Pons (tissue), 1 donor: ENCODE measurements around the gene CADPS.
A peak's percentile ranks its signal among the peaks of the same experiment; 100 is the strongest.

Experiments used
- DNase-seq: peaks from one replicate; pipeline ENCODE4 v3.0.0-alpha.2; 2016; ENCODE audit warnings: low spot score

CADPS gene

DNA sequence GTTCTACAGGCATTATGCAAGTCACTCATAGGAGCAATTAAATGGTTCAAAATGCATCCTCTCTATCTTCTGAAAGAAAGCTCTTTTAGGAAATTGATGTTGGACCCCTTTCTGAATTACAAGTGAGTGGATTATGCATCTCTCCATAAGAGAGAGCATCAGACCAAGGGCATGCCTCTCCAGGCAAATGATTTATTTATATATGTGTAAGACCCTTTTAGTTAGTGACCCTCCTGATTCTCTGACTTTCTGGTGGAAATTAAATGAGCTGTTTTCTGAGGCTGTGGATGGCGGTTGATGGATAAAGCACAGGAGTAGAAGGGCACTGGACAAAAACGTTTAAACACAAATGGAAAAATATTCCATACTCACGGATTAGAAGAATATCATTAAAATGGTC is 62.6 kb downstream of the CADPS start:
- DNase-seq, result no peak

DNA sequence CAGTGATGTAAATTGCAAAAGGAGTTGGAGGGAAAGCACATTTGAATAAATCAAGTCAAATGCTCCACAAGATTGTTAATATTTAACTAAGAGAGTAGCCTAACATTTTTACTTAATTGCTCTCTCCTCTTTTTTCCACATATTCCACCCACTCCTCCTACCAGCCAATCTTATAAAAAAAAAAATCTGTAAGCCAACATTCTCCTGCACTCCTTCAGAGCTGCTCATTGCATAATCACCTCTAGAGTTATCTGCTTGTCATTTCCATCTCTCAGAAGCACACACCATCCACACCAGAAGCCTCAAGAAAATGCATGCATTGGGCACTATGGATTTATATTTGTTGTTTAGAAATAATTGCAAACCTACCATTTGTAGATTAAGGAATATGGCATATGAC is 64.1 kb downstream of the CADPS start:
- DNase-seq, result no peak

DNA sequence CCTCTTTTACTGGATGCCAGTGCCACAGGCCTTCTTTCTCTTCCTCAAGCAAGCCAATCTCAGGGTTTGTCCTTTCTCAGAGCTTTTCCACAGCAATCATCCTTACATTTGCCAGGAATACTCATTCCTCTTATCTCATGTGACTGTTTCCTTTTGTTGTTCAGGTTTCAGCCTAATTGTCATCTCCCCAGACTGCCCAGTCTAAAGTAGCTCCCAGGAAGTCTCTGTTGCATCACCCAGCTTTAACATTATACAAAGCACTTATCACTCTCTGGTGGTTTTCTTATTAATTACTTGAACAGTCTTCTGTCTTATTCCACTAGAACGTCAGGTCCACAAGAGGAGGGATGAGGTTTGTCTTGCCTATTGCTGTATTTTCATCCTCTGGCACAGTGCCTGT is 65.8 kb downstream of the CADPS start:
- DNase-seq, result no peak

DNA sequence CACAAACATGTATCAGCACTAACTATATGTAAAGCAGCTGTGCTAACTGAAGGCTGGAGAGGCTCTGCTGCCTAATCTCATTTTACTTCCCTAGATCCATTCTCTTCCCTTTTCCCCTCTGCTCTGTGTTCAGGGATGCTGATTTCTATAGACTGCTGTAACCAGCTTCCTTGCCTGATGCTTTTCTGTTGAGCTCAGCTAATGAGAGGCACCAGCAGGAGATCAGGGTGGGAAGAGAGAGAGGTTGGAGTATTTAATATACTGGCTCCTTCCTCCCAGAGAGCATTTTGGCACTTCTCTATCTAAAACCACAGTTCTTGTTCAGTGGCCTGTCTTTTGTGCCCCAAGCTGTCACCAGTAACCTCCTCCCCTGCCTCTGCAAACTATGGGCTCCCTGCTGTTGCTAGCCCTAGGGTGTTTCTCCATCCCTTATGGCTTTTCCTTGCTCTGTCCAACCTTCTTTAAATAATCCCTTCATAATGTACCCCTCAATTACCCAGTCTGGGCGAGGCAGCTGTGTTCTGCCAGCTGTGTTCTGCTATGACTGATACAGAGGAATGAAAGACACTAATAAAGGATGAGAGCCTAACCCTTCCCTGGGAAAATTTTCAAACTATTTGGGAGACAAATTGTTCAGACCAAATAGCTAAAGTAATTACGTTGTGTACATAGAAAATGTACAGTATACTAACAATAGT is 69.5 kb downstream of the CADPS start:
- DNase-seq, result no peak

DNA sequence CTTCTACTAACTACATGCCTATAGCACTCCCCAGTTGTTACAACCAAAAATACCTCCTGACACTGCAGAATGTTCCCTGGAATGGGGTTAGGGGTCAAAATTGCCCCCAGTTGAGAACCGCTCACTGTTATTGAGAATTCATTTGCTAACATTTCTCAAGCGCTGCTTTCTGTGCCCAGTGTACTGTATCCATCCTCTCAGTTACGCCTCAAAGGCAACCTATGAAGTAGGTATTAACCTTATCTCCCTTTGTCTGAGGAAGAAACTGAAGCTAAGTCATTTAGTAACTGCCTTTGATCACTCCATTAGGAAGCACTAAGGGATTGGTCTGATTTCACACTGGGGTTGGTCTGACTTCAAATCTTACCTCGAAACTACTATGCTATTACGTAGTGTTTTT is 70.1 kb downstream of the CADPS start:
- no peak for DNase-seq

DNA sequence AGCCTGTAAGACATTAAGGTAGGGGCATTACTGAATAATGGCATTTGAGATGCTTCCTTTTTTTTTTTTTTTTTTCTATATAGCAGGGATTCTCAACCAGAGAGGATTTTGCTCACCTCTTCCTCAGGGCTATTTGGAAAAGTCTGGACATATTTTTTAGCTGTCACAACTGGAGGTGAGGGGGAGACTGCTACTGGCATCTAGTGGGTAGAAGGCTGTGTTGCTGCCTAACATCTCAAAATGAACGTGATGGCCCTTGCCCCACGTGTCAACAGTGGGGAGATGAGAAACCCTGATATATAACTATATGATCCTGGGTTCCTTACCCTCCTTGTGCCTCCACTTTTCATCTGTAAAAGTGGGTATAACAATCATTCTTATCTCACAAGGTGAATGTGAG is 71.9 kb downstream of the CADPS start:
- no peak for DNase-seq

DNA sequence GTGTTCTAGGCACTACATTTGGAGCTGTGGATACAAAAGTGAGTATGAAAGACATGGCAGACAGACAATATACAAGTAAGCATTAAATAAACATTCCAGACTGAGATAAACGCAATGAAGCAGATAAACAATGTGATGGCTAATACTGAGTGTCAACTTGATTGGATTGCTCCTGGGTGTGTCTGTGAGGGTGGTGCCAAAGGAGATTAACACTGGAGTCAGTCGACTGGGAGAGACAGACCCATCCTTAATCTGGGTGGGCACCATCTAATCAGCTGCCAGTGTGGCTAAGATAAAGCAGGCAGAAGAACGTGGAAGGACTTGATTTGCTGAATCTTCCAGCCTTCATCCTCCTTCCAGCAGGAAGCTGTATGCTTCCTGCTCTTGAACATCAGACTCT is 77.2 kb downstream of the CADPS start:
- no peak for DNase-seq

DNA sequence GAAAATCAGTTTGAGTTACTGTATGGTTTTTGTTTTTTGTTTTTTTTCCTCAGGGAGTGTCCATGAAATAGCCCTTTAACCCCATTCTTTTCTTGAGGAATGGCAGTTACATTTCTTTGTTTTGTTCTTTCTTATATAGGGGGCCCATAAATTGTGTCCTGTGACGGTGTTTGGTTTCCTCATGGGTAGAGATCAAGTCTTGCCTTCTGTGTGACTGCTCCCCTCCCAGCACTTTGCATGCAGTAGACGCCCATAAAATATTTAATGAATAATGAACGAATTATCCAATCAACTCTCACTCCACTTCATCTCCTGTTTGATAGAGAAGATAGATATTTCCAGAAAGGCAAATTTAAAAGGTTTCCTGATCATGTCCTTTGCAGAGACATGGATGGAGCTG is 78.1 kb downstream of the CADPS start:
- DNase-seq, result no peak

DNA sequence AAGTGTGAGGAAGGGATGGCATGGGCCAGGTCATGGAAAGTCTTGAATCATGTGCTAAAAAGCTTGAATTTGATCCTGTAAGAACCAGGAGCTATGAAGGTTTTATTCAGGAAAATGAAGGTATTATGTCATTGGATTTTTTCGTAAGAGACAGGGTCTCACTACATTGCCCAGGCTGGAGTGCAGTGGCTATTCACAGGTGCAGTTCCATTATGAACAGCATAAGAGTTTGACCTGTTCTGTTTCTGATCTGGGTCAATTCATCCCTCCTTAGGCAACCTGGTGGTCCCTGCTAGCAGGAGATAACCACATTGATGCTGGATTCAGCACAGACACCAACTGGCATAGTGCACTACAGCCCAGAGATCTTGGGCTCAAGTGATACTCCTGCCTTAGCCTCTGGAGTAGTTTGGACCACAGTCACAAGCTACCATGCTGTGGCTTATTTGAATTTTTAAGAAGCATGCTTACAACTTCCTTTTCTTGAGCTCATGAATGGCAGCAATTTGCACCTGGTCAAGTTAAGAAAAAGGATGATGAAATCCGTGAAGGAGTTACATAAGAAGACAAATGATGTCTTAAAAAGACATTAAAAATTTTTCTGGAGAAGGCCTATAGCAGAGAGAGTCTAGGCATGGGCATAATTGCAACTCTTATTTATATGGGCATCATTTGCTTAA is 79.1 kb downstream of the CADPS start:
- DNase-seq, result no peak

DNA sequence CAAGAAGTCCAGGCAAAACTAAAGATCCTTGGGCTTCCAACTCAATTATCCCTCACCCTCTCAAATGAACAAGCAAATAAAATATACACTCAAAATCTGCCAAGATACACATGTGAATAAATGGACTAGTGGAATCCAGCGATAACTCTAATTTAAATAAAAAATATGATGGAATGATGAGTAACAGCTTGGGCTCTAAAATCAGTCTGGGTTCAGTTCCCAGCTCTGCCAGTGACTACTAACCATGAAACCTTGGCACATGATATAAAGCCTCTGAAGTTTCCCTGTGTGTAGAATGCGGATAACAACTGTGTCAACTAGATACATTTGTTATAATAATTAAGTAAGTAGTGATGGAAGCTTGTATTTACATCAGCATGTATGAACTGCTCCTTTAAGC is 81.3 kb downstream of the CADPS start:
- no peak for DNase-seq

DNA sequence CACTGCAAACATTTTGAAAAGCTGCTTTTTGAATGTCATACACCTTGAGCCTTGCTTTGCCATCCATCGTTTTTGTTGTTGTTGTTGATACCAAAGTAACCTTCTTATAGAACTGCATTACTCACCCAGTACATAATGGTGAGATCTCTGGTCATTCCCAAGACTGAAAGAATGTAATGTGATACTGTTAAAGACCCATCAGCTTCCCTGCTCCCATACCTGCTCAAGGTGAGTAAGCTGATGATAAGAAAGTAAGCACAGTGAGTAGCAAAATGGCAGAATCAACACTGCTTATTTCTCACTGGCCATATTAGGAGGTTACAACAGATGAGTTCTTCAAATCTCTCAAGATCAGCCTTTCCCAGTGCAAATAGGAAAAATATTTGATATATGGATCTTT is 89.8 kb downstream of the CADPS start:
- no peak for DNase-seq

DNA sequence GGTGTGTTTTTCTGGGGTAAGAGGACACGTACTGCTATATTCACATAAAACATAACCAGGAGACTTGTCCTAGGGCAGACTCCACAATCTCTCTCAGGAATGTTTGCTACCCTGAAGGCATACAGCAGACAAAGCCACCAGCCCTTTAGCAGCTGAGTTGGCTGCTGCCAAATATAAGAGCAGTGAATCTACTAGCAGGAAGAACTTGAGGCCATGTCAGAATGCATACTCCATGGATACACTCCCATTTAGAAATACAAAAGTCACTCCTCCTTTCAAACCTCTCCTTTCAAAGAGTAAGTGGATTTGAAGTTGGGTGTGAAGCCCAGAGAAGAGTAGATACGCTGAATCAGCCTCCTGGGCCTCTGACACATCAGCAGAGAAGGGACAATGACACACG is 94.1 kb downstream of the CADPS start:
- DNase-seq, result no peak

DNA sequence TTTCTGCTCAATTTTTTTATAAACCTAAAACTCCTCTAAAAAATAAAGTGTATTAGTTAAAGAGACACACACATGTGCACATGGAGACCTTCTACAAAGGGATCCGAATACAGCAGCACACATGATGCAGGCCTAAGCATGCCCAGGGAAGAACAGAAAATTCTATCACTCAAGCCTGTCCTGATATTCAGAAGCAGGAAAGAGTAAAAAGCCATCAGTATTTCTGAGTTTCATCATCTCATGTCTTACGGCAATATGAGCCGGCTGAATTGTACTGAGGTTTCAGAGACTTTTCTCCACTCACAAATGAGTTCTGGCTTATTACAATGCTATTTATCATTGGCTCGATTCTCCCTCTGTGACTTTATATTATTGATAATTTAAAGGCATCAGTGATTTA is 97.5 kb downstream of the CADPS start:
- no peak for DNase-seq

DNA sequence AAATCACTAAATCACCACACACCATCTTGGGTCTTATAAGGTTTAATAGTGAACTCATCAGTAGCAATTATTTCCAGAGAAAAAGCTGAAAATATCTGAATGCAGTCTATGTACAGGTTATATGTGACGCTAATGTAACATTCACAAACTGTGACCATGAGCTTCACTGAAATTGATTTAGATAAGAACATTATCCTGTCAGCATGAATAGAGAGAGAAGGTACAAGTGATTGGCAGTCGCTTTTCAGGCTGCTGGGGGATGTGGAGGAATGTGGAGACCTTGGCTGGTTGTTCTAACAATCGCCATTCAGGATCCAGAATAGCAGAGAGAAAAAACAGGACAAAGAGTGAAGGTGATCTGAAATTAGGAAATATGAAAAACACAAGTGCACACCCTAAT is 98.1 kb downstream of the CADPS start:
- DNase-seq, result no peak

DNA sequence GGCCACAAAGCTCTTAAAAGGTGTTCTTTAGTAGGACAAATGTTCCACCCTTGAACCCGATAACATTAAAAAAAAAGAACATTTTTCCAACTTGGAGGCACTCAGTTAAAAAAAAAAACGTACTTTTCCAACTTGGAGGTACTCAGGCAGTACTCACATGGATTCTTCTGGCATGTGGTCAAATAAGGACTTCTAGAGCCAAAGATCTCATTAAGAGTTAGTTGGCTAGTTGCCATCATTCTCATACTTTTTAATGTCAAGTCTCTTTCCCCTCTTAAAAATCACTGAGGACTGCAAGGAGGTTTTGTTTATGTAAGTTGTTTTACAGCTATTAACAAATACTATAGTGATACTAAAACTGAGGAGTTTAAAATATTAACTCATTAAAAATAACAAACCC is 101.0 kb downstream of the CADPS start:
- peak; percentile 5 for DNase-seq

DNA sequence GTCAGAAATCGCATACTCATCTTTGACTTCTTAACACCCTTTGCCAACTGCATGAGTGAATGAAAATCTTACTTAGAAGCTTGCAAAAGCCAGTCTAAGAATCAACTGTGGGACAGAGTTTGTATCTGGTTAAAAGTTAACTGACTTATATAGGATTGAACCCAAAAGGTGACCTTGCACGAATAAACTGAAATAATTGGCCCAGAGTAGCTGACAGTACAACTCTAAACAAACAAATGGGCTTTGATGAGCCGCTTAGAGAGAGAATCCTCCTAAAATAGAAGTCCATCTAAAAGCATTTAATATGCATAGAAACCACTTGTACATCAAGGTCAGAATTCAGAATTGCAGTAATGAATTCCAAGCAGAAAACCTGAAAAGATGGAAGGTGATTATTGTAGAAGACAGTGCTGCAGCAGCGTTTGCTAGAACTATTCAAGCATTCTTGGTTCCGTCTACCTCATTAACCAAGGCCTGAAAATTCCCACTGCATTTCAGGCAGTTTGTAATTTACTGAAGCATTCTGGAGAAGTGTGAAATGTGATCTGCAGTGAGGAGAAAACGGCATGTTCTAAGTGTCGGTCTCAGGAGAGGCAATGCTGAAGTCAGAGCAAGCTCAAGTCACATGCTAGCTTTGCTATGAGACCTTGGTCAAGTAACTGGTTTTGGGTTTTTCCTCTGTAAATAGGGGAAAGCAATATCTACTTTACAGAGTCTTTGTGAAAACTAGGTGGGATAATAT is 103.7 kb downstream of the CADPS start:
- no peak for DNase-seq

DNA sequence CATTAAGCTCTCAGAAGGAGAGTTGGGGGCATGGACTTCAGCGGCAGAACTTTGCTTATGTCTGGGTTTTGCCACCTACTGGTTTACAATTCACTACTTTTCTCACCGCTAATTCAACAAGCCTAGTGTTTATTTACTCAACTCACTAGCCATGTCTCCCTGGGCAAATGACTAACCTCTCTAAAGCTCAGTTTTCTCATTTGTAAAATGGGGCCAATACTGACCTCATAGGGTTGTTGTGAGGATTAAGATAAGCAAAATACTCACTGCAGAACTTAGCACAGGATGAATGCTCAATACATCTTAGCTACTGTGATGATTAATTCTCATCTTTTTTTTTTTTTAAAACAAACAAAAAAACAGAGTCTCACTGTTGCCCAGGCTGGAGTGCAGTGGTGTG is 106.3 kb downstream of the CADPS start:
- DNase-seq, result no peak

DNA sequence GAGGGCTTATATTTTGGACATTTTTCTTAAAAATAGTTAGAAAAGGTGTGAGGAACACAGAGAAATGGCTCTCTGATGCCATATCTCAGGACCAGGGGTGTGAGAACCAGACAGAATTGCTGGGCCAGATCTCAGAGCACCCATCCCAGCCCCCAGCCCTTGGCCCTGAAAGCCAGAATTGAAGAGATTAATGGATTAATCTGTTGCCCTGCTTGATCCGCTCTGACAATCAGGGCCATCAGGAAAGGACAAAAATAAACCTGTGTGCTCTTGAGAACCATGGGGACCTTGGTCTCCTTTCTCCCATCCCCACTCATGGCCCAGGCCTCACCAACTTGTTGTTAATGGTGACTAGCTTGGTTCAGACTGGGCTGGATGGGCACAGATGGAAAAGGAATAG is 113.5 kb downstream of the CADPS start:
- no peak for DNase-seq

DNA sequence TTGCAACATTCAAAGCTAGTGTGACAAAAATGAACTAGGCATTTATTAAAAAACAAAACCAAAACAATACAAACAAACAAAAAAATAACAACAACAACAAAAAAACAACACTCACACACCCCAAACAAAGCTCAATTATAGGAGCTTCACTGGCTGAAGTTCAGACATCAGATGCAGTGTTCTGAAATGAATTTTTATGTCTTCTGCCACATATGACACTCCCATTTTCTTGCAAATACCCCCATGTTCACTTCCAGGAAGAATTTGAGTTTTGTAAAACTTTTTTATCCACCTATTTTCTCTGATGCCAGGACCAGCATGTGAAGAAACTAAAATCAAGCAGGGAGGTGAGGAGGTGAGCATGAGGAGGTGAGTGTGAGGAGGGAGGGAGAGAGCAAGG is 113.9 kb downstream of the CADPS start:
- DNase-seq, result no peak

DNA sequence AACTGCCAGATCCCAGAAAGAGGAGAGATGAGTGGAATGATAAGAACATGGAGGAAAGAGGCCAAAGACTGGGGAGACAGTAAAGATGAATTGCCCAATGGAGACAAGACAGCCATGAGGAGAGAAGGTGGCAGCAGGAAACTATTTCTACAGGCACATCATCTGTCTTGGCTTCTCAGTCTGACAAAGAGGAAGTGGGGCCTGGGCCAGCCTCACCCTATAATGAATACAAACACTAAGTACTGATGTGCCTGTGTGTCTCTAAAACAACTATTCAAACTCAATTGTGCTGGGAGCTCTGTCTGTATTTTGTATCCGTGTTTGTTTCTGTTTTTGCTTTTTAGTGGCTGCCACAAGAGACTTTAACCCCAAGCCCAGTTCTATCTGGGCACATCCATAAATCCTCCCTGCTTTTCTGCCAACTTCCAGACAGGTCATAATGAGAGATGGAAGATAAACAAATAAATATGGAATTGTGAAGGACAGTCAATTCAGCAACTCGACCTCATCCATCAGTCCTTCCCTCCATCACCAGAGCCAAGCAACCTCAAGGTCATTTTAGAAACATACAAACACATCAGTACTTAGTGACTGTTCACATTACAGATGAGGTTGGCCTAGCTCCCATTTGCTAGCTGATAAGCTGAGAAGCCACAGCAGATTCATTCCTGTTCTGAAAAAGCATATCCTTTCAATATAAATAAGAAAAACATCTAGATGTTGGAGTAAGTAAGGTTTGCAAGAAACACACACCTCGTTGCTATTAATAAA is 116.7 kb downstream of the CADPS start:
- DNase-seq, result no peak

DNA sequence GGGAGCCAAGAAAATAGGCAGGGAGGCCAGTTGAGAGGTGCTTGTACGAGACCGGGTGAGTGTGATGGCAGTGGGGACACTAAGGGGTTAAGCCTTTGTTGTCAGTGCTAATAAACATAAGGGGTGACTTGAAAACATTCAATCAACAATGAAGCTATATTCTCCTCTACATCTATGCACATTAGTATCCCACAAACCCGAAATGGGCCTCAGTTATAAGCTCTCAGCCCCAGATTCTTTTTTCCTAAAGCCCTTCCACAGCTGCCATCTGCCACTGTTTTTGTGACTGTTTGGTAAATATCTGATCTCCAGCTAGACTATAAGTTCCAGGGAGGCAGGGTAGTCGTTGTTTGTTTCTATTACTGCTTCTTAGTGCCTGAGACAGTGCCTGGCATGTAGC is 118.2 kb downstream of the CADPS start:
- DNase-seq, result no peak

DNA sequence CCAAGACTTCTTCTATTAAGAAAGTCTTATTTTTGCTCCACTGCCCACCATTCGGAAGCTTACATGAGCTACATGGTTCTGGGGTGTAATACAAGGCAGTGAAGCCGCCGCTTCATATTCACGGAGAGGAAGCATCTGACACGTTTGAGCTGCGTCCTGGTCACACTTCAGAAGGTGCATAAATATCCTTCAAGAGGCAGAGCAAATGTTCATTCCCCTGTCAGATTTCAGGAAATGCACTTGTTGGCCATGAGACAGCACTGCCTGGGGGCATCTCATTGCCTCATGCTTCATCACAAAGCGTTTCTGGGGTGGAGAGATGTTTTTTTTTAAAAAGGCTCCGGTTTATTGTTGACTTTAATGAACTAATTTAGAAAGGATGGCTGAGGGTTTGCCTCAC is 119.9 kb downstream of the CADPS start:
- DNase-seq, result no peak

DNA sequence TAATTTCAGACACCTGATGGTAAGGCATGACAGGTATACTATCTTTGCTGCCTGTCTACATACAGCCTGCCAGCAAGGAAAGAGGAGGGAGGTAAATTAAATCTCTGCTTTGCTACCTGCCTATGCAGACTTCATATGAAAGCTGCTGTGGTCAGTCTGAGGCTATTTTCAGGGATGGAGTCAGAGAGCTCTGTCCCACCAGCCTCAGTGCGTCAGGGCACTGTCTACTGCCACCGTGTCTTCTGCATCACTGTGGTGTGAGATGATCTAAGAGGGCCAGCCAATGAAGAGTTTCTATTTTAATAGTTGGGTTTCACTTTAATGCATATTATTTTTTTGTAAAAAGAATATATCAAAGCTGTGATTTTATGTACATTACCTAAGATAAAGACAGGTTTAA is 125.6 kb downstream of the CADPS start:
- DNase-seq, result no peak
